WERI-Rb-1 (cell line): ENCODE data around the gene IRX3.

Experiments used
- DNase-seq: peaks from one replicate; pipeline ENCODE4 v3.0.0-alpha.2; 2020
- H3K27ac ChIP-seq: fragments of 250-450 bp; sonication (Bioruptor Pico); 2 replicates; pipeline ENCODE4 v1.5.1; 2020; ENCODE audit warnings: mild to moderate bottlenecking, moderate library complexity
- H3K27me3 ChIP-seq: fragments of 250-450 bp; sonication (Bioruptor Pico); 2 replicates; pipeline ENCODE4 v1.5.1; 2021; ENCODE audit warnings: mild to moderate bottlenecking, low read depth, moderate library complexity; ENCODE audit not compliant: insufficient read depth, severe bottlenecking
- H3K36me3 ChIP-seq: fragments of 250-450 bp; sonication (Bioruptor Pico); 2 replicates; pipeline ENCODE4 v1.5.1; 2020; ENCODE audit warnings: mild to moderate bottlenecking, moderate library complexity
- H3K4me3 ChIP-seq: 2 replicates; pipeline ENCODE4 v1.5.1; 2011; ENCODE audit warnings: low read depth, mild to moderate bottlenecking, control low read depth, low read length
- H3K9me3 ChIP-seq: fragments of 250-450 bp; sonication (Bioruptor Pico); 2 replicates; pipeline ENCODE4 v1.5.1; 2021; ENCODE audit warnings: mild to moderate bottlenecking, moderate library complexity; ENCODE audit not compliant: severe bottlenecking
- TF ChIP-seq, protein P1 (sequence below): IDR thresholded peaks from 2 replicates; pipeline ENCODE4 v1.5.1; 2011; ENCODE audit warnings: low read depth, mild to moderate bottlenecking, control low read depth, inconsistent platforms, low read length

IRX3 gene

DNA sequence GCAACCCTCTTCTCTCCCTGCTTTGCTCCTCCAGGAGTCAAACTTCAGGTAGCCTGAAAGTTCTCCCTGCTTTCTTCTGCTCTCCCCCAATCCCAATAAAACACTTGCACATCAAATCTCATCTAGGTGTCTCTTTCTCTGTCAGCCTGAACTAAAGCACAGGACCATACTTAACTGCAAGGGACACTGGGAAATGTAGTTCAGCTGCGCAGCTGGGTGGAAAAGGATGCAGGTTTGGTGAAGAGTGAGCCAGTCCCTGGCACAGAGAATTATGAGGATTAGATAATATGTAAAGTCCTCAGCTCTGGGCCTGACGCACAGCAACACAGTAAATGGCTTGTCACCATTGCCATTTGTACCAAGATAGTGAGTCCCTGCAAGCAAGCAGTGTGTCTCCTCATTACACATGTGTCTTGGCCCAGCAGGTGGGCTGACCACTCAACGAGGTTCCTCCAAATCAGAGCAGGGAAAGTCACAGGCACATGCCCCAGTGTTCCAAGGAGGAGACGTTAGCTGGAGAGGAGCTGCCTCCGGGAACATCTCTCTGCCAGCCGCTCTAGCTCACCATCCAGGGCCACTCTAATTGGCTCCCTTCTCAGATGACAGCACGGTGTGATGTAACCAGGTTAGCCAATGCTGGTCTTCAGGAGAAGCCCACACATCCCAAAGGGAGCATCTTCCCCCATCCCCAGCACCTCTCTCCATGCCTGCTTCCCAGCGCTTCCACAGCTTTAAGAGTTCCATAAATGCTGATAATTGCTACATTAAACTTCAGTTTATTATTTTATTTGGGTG, 29.7 kb upstream of the IRX3 start:
- Histone ChIP-seq H3K4me3 (no peak overlapping the region), H3K36me3 (no peaks in the 10 kb centered on the region), H3K9me3 (no peaks in the 10 kb centered on the region), H3K27ac (no peak overlapping the region), H3K27me3 (no peaks in the 10 kb centered on the region)
- no peak for DNase-seq
- TF ChIP-seq, protein P1, sequence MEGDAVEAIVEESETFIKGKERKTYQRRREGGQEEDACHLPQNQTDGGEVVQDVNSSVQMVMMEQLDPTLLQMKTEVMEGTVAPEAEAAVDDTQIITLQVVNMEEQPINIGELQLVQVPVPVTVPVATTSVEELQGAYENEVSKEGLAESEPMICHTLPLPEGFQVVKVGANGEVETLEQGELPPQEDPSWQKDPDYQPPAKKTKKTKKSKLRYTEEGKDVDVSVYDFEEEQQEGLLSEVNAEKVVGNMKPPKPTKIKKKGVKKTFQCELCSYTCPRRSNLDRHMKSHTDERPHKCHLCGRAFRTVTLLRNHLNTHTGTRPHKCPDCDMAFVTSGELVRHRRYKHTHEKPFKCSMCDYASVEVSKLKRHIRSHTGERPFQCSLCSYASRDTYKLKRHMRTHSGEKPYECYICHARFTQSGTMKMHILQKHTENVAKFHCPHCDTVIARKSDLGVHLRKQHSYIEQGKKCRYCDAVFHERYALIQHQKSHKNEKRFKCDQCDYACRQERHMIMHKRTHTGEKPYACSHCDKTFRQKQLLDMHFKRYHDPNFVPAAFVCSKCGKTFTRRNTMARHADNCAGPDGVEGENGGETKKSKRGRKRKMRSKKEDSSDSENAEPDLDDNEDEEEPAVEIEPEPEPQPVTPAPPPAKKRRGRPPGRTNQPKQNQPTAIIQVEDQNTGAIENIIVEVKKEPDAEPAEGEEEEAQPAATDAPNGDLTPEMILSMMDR = no peak

DNA sequence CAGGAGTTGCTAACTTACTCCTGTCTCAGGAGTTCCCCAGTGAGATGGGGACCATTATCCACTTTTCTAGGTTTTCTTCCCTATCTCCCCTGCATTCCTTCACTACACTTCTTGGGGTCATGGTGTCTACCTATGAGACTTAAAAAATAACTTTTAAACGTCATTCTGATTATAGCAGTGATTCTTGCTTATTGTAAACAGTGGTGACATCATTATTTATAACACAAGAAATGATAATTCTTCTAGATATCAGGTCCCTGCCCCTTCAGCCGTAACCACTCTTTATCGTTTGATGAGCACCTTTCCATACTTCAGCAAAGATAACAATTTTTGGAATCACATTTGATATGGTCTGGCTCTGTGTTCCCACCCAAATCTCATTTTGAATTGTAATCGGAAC, 27.2 kb upstream of the IRX3 start:
- no peaks in the 10 kb centered on the region for H3K9me3 ChIP-seq
- no peak for DNase-seq
- no peak overlapping the region for H3K27ac ChIP-seq
- TF ChIP-seq, protein P1 = no peak
- no peaks in the 10 kb centered on the region for H3K27me3 ChIP-seq
- no peaks in the 10 kb centered on the region for H3K36me3 ChIP-seq
- no peak overlapping the region for H3K4me3 ChIP-seq

DNA sequence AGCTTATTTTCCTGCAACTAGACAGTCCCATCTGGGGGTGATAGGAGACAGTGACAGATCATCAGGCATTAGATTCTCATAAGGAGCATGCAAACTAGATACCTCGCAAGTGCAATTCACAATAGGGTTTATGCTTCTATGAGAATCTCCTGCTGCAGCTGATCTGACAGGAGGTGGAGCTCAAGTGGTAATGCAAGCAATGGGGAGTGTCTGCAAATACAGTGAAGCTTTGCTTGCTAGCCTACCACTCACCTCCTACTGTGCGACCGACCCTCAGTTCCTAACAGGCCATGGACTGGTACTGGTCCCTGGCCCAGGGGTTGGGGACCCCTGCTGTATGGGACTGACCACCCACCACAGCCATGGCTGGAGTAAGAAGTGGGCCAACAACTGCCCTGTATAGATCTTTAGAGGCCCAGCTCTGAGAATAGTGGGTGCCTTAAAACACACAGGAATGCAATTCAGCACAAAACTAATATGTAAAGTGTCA, 26.0 kb upstream of the IRX3 start:
- TF ChIP-seq, protein P1 = no peak
- no peaks in the 10 kb centered on the region for H3K9me3 ChIP-seq
- H3K27me3 ChIP-seq = no peaks in the 10 kb centered on the region
- H3K36me3 ChIP-seq = no peaks in the 10 kb centered on the region
- H3K27ac ChIP-seq = no peak overlapping the region
- H3K4me3 ChIP-seq = no peak overlapping the region
- DNase-seq = no peak

DNA sequence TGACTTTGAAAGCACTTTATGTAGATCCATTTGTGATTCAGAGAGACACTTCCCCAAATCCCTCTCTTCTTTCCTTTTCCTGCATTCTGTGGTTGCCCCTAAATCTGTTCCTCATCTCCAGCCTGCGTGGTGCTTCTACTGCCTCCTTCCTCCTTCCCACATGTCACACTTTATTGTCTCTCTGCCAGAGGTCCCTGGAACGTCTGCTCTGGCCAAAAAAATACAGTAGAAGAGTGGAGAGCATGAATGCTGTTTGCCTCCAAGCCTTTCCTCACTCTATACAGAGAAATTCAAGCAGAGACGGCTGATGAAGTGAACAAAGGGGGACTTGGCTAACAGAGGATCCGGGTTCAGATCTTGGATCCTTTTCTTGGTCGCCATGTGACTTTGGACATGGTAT, 22.8 kb upstream of the IRX3 start:
- no peak for DNase-seq
- H3K36me3 ChIP-seq = no peaks in the 10 kb centered on the region

DNA sequence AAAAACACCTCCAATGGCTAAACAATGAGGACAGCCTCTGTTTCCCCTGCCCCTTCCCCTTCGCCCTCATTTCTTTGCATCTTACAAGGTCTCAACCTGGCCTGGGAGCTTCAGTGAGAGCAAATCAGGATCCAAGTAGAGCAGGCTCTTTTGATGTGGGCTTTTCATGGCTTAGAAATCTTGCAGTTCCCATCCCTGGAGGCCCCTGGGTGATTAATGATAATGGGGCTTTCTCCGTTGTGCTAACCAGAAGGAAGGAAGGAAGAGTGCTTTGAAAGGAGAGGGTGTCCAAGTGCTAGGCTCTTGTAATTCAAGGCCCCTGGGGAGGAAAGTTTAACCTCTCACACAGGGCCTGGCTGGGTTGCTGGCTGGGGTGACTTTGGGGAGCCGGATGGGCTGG, 18.5 kb upstream of the IRX3 start:
- Histone ChIP-seq H3K4me3 (no peak overlapping the region), H3K9me3 (no peaks in the 10 kb centered on the region)
- DNase-seq = no peak

More for the DNA sequence above, 22.8 kb upstream of the IRX3 start:
- no peak overlapping the region for H3K27ac ChIP-seq
- no peak overlapping the region for H3K4me3 ChIP-seq
- no peaks in the 10 kb centered on the region for H3K27me3 ChIP-seq
- TF ChIP-seq, protein P1 = no peak
- no peaks in the 10 kb centered on the region for H3K9me3 ChIP-seq

More for the DNA sequence above, 18.5 kb upstream of the IRX3 start:
- no peaks in the 10 kb centered on the region for H3K36me3 ChIP-seq
- TF ChIP-seq, protein P1 = no peak
- H3K27me3 ChIP-seq = no peaks in the 10 kb centered on the region
- H3K27ac ChIP-seq = no peak overlapping the region
